HAP-1 (cell line): Measurements from ENCODE around the gene S100A10.

ENCODE experiments used
- DNase-seq, 2 experiments: peaks; one replicate each; pipeline ENCODE4 v3.0.0-alpha.2; 2016 to 2020; ENCODE audit warnings: low spot score in 2 of 2
- H3K27me3 ChIP-seq: fragments of 250-450 bp; sonication (Bioruptor Pico); 2 replicates; pipeline ENCODE4 v1.5.1; 2020; ENCODE audit warnings: low read depth, mild to moderate bottlenecking, moderate library complexity
- H3K36me3 ChIP-seq: fragments of 250-450 bp; sonication (Bioruptor Pico); replicated peaks from 2 replicates; pipeline ENCODE4 v1.5.1; 2020; ENCODE audit warnings: mild to moderate bottlenecking
- H3K4me1 ChIP-seq: fragments of 250-450 bp; sonication (Bioruptor Pico); 2 replicates; pipeline ENCODE4 v1.5.1; 2020; ENCODE audit warnings: mild to moderate bottlenecking
- H3K4me3 ChIP-seq: fragments of 250-450 bp; sonication (Bioruptor Pico); 2 replicates; pipeline ENCODE4 v1.5.1; 2020; ENCODE audit warnings: mild to moderate bottlenecking, moderate library complexity
- H3K9me3 ChIP-seq: fragments of 250-450 bp; sonication (Bioruptor Pico); 2 replicates; pipeline ENCODE4 v1.5.1; 2020; ENCODE audit warnings: mild to moderate bottlenecking, moderate library complexity
- in situ Hi-C: fragments of 300-500 bp; cut with MboI; formaldehyde crosslinking; loops from 3 replicates; pipeline ENCODE4 v1.14.3; 2020; ENCODE audit warnings: low sequenced_read_pairs, inconsistent platforms, mixed read lengths

S100A10 gene

DNA sequence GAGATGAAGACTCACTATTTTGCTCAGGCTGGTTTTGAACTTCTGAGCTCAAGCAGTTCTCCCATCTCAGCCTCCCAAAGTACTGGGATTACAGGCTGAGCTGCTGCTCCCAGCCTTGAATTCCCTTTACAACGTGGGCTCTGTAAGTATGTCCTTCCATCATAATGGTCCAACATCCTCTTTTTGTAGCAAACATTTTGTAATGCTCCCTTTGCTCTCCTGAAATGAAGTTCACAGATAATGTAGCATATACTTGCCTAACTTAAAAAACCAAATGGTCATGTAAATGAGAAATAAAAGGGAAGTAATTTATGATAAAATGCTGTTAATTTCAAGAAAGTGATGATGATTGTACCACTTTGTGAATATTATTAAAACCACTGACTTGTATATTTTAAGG is 53.9 kb downstream of the S100A10 start:
- in situ Hi-C loops = no loop called here
- no peak for DNase-seq
- no peaks in the 10 kb centered on the region for H3K27me3 ChIP-seq
- H3K4me1 ChIP-seq = peaks cover 6% of the 10 kb centered on the region
- no peaks in the 10 kb centered on the region for H3K9me3 ChIP-seq
- H3K4me3 ChIP-seq = no peak overlapping the region
- no peaks in the 10 kb centered on the region for H3K36me3 ChIP-seq

DNA sequence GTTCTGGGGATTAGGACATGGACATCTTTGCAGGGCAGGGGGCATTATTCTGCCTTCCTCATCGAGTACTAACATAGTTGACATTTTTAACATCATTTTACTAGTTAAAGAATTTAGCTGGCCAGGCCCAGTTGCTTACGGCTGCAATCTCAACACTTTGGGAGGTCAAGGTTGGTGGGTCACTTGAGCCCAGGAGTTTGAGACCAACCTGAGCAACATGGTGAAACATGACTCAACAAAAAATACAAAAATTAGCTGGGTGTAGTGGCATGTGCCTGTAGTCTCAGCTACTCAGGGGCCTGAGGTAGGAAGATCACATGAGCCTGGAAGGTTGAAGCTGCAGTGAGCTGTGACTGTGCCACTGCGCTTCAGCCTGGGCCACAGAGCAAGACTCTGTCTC is 54.5 kb downstream of the S100A10 start:
- in situ Hi-C loops = no loop called here
- Histone ChIP-seq H3K4me1 (peaks cover 6% of the 10 kb centered on the region), H3K4me3 (no peak overlapping the region)

GRCh38 chr1:151936653-151937052 is 57.0 kb downstream of the S100A10 start:
- no peak for DNase-seq
- peaks cover 6% of the 10 kb centered on the region for H3K4me1 ChIP-seq
- no peaks in the 10 kb centered on the region for H3K36me3 ChIP-seq
- H3K27me3 ChIP-seq = no peaks in the 10 kb centered on the region
- in situ Hi-C loops = no loop called here
- H3K4me3 ChIP-seq = no peak overlapping the region
- H3K9me3 ChIP-seq = no peaks in the 10 kb centered on the region

More for the DNA sequence above, 54.5 kb downstream of the S100A10 start:
- Histone ChIP-seq H3K9me3 (no peaks in the 10 kb centered on the region), H3K27me3 (no peaks in the 10 kb centered on the region), H3K36me3 (no peaks in the 10 kb centered on the region)
- DNase-seq = no peak

DNA sequence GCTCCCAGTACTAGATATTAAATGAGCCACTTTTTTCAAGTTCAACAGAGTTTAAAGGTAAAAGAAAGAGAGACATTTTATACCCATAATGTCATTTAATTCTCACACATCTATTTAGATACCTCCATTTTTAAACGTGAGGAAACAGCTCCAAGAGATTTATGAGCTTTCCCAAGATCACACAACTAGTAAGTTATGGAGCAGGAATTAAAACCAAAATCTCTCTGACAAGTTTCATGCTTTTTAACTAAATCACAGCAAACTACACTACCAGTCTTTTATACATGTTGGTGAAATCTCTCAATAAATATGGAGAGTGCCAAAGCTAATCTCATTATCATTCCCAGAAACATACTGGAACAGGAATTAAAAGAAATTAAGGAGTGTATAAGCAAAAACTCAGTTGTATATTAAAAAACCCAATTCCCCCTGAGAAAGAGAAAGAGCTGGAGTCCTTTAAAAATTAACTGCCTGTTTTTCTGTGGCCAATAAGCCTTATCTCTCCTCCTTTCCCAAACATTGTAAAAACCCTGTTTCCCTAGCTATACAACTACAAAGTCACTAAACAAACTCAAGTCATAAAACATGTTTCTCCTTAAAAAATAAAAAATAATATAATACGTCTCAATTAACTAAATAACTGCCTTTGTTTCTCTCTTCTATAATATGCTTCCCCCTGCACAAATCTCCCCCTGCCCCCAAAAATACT is 57.6 kb downstream of the S100A10 start:
- no peaks in the 10 kb centered on the region for H3K27me3 ChIP-seq
- H3K4me3 ChIP-seq = no peak overlapping the region
- H3K4me1 ChIP-seq = peaks cover 3% of the 10 kb centered on the region; the same call in 1 of the 2 replicates
- no peaks in the 10 kb centered on the region for H3K9me3 ChIP-seq
- no peak for DNase-seq
- in situ Hi-C loops = no loop called here
- H3K36me3 ChIP-seq = no peaks in the 10 kb centered on the region

- DNase-seq = no peak
- Histone ChIP-seq H3K27me3 (no peaks in the 10 kb centered on the region), H3K36me3 (no peaks in the 10 kb centered on the region), H3K4me1 (no peaks in the 10 kb centered on the region), H3K9me3 (no peaks in the 10 kb centered on the region), H3K4me3 (no peak overlapping the region)
- in situ Hi-C loops = no loop called here
These were observed 58.5 kb downstream of the S100A10 start for GRCh38 chr1:151935154-151935553.

DNA sequence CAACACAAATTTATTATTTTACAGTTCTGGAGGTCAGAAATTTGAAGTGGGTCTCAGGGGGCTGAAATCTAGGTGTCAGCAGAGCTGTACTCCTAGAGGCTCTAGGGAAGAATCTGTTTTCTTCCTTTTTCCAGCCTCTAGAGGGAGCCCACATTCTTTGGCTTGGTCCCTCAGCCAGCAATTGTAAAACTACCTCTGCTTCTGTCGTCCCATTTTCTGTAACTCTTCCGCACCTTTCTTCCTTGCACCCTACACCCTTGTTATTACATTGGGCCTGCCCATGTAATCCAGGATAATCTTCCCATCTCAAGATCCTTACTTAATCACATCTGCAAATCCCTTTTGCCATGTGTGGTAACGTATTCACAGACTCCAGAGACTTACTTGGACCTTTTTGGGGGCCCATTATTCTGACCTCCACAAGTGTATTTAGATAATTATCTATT is 59.6 kb downstream of the S100A10 start:
- in situ Hi-C loops = loop anchor here (5.0 kb wide), 1 partner anchor 63 kb away; no protein-coding TSS in a partner anchor
- H3K27me3 ChIP-seq = no peaks in the 10 kb centered on the region
- no peaks in the 10 kb centered on the region for H3K4me1 ChIP-seq
- H3K9me3 ChIP-seq = no peaks in the 10 kb centered on the region
- H3K36me3 ChIP-seq = no peaks in the 10 kb centered on the region
- DNase-seq = peak; percentile 66 to 74
- H3K4me3 ChIP-seq = no peak overlapping the region
